SK-N-MC (cell line): Measurements from ENCODE around the gene CAMTA1.

Experiments
- DNase-seq: peaks from one replicate; pipeline ENCODE4 v3.0.0-alpha.2; 2011; ENCODE audit warnings: low read depth, low spot score
- H3K27ac ChIP-seq: fragments of 200-600 bp; sonication (generic); 2 replicates; pipeline ENCODE4 v1.5.1; 2016; ENCODE audit warnings: mixed run types
- H3K36me3 ChIP-seq: fragments of 200-600 bp; sonication (generic); 2 replicates; pipeline ENCODE4 v1.6.1; 2017; ENCODE audit warnings: antibody characterized with exemption, low read length, mixed read lengths; ENCODE audit not compliant: insufficient read depth
- H3K4me3 ChIP-seq: fragments of 200-600 bp; sonication (generic); 2 replicates; pipeline ENCODE4 v1.5.1; 2016
- H3K9ac ChIP-seq: fragments of 200-600 bp; sonication (generic); 2 replicates; pipeline ENCODE4 v1.8.0; 2017; ENCODE audit warnings: mixed run types, mixed read lengths; ENCODE audit not compliant: insufficient read length
- H3K9me3 ChIP-seq: fragments of 200-600 bp; sonication (generic); 2 replicates; pipeline ENCODE4 v1.6.1; 2017; ENCODE audit warnings: low read depth, mild to moderate bottlenecking, antibody characterized with exemption, low read length, moderate library complexity, mixed read lengths
- EZH2 ChIP-seq: fragments of 200-600 bp; sonication (generic); IDR thresholded peaks from one replicate; pipeline ENCODE4 v1.6.1; 2017; ENCODE audit warnings: antibody characterized with exemption
- FOXP2 ChIP-seq: optimal IDR thresholded peaks from 2 replicates; pipeline ENCODE3; 2011; ENCODE audit warnings: mild to moderate bottlenecking, moderate library complexity; ENCODE audit not compliant: insufficient read depth; ENCODE audit errors: extremely low read length, control extremely low read depth
- POLR2AphosphoS5 ChIP-seq: IDR thresholded peaks from 2 replicates; pipeline ENCODE4 v1.6.1; 2012; ENCODE audit warnings: mild to moderate bottlenecking, low read depth, low read length, borderline replicate concordance

Gene CAMTA1

DNA sequence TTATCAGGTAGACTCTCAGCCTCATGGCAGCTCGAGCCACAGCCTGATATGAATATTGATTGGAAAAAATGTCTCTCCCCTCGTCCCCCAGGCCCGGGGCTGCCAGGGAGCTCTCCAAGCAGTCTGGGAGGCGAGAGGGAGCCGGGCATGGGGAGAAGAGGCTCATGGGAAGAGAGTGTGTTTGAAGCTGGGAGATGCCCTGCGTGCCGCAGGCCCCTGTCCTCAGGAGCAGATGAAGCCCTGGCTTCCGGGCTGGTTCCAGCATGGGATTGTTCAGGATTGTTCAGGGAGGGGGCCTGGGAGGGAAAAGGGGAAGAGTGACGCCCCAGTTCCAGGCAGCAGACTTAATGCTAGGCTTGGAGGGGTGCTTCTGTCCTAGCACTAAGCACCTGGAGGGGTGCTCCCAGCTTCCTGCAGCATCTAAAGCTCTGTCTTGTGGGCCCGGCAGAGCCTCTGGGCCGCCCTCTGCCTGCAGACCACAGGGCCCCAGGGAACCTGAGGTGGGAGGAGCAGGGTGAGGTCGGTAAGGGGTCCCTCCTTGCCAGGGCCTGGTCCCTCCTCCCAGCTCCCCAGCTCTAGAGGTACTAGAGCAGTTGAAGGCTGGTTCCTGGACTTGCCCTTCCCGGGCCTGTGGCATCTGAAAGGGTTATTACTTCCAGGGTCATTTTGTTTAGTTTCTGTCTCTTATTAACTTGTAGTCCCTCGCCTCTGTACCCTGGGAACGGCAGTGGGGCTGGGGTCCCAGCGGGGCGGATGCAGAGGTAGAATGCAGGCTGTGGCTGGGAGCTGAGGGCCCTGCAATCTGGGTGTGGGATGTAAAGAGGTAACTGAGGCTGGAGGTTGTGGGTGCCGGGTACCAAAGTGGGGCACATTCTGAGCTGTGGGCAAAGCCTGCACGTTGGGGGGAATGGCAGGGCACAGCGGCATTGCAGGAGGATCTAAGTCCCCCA, 651.1 kb downstream of the CAMTA1 start:
- H3K36me3 ChIP-seq: no peaks in the 10 kb centered on the region
- no peak overlapping the region for H3K4me3 ChIP-seq
- H3K9me3 ChIP-seq: no peaks in the 10 kb centered on the region
- no peak overlapping the region for H3K9ac ChIP-seq
- H3K27ac ChIP-seq: no peak overlapping the region
- no peak for DNase-seq
- TF ChIP-seq FOXP2 (no peak), POLR2AphosphoS5 (no peak), EZH2 (no peak)

- Histone ChIP-seq H3K36me3 (no peaks in the 10 kb centered on the region), H3K9ac (no peak overlapping the region), H3K27ac (no peak overlapping the region), H3K4me3 (no peak overlapping the region), H3K9me3 (no peaks in the 10 kb centered on the region)
- no peak for DNase-seq
- TF ChIP-seq EZH2: no peak
- no peak for TF ChIP-seq POLR2AphosphoS5
- TF ChIP-seq FOXP2: no peak
Observed at GRCh38 chr1:7437036-7437435, 651.8 kb downstream of the CAMTA1 start.

GRCh38 chr1:7437608-7438395, 652.5 kb downstream of the CAMTA1 start:
- TF ChIP-seq FOXP2: no peak

DNA sequence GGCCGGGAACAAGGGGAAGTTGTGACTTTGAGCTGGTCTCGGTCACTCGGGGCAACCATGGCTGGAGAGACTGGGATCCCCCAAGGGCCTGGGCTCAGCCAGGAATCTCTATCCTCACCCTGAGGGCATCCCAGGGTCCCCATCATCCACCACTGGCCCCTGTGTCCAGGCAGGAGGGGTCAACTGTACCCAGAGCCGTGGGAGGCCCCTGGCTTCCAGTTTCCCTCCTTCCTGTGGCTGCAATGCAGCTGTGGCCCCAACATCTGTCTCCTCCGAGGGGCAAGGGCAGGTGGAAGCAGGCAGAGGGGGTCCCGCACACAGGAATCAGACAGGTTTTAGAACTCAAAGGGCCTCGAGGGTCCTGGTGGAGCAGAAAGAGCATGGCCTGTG, 653.1 kb downstream of the CAMTA1 start:
- H3K9ac ChIP-seq: no peak overlapping the region
- no peak for TF ChIP-seq FOXP2
- TF ChIP-seq POLR2AphosphoS5: no peak
- no peak for TF ChIP-seq EZH2
- no peaks in the 10 kb centered on the region for H3K36me3 ChIP-seq
- no peak for DNase-seq
- no peak overlapping the region for H3K27ac ChIP-seq
- H3K4me3 ChIP-seq: no peak overlapping the region
- H3K9me3 ChIP-seq: no peaks in the 10 kb centered on the region

More at GRCh38 chr1:7437608-7438395, 652.5 kb downstream of the CAMTA1 start:
- Histone ChIP-seq H3K9ac (no peak overlapping the region), H3K36me3 (no peaks in the 10 kb centered on the region), H3K4me3 (no peak overlapping the region), H3K27ac (no peak overlapping the region), H3K9me3 (no peaks in the 10 kb centered on the region)
- no peak for DNase-seq

DNA sequence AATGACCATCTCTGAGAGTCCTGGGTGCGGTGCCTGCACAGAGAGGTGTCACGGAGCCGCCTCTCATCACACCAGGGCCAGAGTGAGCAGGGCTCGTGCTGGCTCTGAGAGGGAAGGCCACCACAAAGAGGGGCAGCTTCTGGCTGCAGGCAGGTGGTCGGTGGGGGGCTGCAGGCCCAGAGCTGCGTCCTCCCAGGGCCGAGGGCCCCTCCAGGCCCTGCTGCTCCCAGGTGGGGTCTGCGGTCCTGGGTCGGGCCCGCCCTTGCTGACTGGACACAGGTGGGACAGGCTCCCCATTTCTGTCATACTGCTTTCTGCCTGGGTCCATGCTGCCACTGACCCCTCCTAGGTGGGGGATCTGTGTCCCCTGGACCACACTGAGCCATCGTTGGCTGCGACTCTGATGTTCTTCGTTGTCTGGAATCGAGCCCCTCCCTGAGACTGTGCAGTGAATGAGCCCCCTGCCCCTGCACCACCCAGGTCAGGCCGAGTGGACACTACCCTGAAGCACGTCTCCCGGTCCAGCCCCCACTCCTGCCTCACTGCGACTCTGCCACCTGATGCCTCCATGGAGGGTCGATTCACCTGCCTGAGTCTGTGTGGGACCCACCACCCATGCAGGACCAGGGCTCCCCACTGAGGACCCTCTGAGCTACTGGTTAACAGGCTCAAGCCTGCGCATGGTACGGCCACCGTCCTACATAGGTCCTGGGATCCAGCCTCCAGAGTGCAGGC, 653.8 kb downstream of the CAMTA1 start:
- no peak for DNase-seq
- no peak overlapping the region for H3K27ac ChIP-seq
- H3K36me3 ChIP-seq: no peaks in the 10 kb centered on the region
- no peaks in the 10 kb centered on the region for H3K9me3 ChIP-seq
- TF ChIP-seq FOXP2: no peak
- TF ChIP-seq POLR2AphosphoS5: no peak
- TF ChIP-seq EZH2: no peak
- no peak overlapping the region for H3K9ac ChIP-seq
- H3K4me3 ChIP-seq: no peak overlapping the region

- H3K9ac ChIP-seq: no peak overlapping the region
Observed at GRCh38 chr1:7440154-7440553, 654.9 kb downstream of the CAMTA1 start.

DNA sequence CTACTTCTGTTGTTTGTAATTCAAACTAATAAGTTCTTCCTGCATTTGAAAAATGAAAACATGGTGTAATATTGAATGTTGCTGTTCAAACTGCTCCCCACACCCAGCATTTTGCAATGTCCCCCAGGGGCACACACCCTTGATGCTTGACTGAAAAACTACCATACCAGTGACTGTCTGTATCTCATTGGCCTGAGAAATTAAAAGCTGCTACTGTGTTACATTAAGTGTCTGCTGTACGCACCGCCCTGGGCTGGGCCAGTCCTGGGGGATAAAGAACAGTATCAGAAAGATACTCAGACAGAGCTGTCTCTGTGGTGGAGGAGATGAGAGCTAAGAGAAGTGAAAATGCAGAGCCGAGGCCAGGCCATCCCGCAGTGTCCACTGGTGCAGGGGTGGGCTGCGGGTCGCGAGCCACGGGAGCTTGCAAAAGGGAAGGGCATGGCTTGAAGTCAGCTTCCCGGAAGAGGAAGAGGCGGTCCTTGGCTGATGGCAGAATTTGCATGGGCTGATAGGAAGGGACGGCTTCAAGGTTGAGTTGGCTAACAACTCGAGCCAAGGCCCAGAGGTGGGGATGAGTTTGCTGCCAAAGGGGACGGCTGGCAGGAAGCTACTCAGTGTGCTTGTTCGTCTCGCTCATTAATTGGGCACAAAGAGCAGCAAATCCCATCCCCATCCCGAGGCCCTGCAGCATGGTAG, 656.0 kb downstream of the CAMTA1 start:
- no peak overlapping the region for H3K4me3 ChIP-seq
- no peak for DNase-seq
- H3K27ac ChIP-seq: no peak overlapping the region
- TF ChIP-seq POLR2AphosphoS5: no peak
- TF ChIP-seq EZH2: no peak
- no peak for TF ChIP-seq FOXP2
- no peak overlapping the region for H3K9ac ChIP-seq
- H3K36me3 ChIP-seq: no peaks in the 10 kb centered on the region
- H3K9me3 ChIP-seq: no peaks in the 10 kb centered on the region

More at GRCh38 chr1:7440154-7440553, 654.9 kb downstream of the CAMTA1 start:
- no peak overlapping the region for H3K4me3 ChIP-seq
- no peak overlapping the region for H3K27ac ChIP-seq
- H3K36me3 ChIP-seq: no peaks in the 10 kb centered on the region
- DNase-seq: no peak
- no peaks in the 10 kb centered on the region for H3K9me3 ChIP-seq
- TF ChIP-seq POLR2AphosphoS5 (no peak), FOXP2 (no peak), EZH2 (no peak)

DNA sequence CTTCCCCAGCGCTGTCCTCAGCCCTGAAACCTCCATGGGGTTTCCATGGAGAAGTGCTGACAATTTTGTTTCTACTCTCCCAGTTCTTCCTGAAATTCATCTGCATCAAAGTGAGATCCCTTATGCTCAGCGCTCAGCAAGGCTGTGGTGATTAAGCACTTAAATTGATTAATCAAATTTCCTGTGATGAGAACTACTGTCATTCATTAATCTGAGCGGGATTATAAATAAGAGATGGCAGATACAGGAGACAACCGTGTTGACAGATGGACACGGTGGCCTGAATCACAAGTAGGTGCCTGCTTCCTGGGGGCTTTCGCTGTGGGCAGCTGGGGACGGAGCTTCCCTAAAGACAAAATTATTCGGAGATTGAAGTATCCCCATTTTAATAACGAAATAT, 656.8 kb downstream of the CAMTA1 start:
- Histone ChIP-seq H3K9me3 (no peaks in the 10 kb centered on the region), H3K9ac (no peak overlapping the region), H3K36me3 (no peaks in the 10 kb centered on the region), H3K27ac (no peak overlapping the region), H3K4me3 (no peak overlapping the region)
- no peak for TF ChIP-seq FOXP2
- no peak for TF ChIP-seq EZH2
- no peak for TF ChIP-seq POLR2AphosphoS5
- no peak for DNase-seq
